IPS DF 6.9 (cell line): ENCODE data around the gene TRDMT1.

Experiments
- DNase-seq: peaks from one replicate; pipeline ENCODE4 v3.0.0-alpha.2; 2013; ENCODE audit warnings: low read depth, low spot score
- H3K27ac ChIP-seq: one replicate; pipeline ENCODE4 v1.5.1; 2013; ENCODE audit warnings: low read length, control low read depth
- H3K27me3 ChIP-seq: 2 replicates; pipeline ENCODE4 v1.6.1; 2013; ENCODE audit warnings: mild to moderate bottlenecking, low read length; ENCODE audit not compliant: control insufficient read depth, insufficient read depth
- H3K36me3 ChIP-seq: 2 replicates; pipeline ENCODE4 v1.6.1; 2013; ENCODE audit warnings: low read length; ENCODE audit not compliant: control insufficient read depth, insufficient read depth
- H3K4me1 ChIP-seq: 2 replicates; pipeline ENCODE4 v1.6.1; 2013; ENCODE audit warnings: low read length; ENCODE audit not compliant: control insufficient read depth, insufficient read depth
- H3K4me3 ChIP-seq: 2 replicates; pipeline ENCODE4 v1.5.1; 2013; ENCODE audit warnings: mild to moderate bottlenecking, low read length
- H3K9me3 ChIP-seq: 2 replicates; pipeline ENCODE4 v1.6.1; 2013; ENCODE audit warnings: low read length, inconsistent platforms; ENCODE audit not compliant: control insufficient read depth, insufficient read depth
- WGBS: extraction: QIAGEN DNeasy Blood & Tissue Kit; methylation state at CpG from one replicate; pipeline ENCODE4 v1.1.7; 2013; ENCODE audit warnings: mixed read lengths, missing lambda C conversion rate; ENCODE audit not compliant: insufficient read length, insufficient coverage; 5-methylcytosine and 5-hydroxymethylcytosine counted together

The TRDMT1 gene

DNA sequence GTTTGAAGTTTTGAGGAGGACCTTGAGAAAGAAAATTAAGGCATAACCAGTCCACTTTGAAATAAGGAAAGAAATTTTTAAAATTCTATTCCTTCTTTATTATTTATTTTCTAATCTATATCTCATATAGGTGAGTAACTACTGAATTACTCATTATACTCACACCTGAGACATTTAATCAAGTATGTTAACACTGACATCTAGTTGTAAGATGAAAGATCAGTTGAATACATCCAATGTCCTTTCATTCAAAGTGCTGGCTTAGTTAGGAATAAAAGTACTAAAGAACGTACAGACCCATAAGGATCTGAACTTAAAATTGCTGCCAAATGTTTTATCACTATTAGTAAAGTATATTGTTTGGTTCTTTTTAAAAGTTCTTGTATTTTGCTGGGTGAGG, 23.5 kb downstream of the TRDMT1 start:
- Histone ChIP-seq H3K27ac (no peak overlapping the region), H3K4me1 (peaks cover 3% of the 10 kb centered on the region; the same call in 1 of the 2 replicates), H3K27me3 (no peaks in the 10 kb centered on the region), H3K36me3 (no peaks in the 10 kb centered on the region), H3K9me3 (no peaks in the 10 kb centered on the region), H3K4me3 (no peak overlapping the region)
- no CpG with 5 or more reads among the region's 1 CpG for WGBS
- DNase-seq: no peak

DNA sequence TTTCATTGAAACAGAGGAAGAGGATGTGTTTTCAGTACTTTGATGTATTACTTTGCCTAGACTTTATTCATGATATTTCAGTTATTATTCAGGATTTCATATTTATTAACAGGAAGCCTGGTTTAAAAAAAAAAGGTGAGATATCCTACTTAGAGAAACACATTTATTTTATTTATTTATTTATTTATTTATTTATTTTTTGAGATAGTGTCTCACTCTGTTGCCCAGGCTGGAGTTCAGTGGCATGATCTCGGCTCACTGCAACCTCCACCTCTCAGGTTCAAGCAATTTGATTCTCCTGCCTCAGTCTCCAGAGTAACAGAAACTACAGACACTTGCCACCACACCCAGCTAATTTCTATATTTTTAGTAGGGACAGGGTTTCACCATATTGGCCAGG, 24.5 kb downstream of the TRDMT1 start:
- Histone ChIP-seq H3K4me3 (no peak overlapping the region), H3K27ac (no peak overlapping the region), H3K36me3 (no peaks in the 10 kb centered on the region), H3K9me3 (no peaks in the 10 kb centered on the region), H3K27me3 (no peaks in the 10 kb centered on the region), H3K4me1 (peaks cover 2% of the 10 kb centered on the region; the same call in 1 of the 2 replicates)
- DNase-seq: no peak
- no CpG with 5 or more reads among the region's 1 CpG for WGBS

DNA sequence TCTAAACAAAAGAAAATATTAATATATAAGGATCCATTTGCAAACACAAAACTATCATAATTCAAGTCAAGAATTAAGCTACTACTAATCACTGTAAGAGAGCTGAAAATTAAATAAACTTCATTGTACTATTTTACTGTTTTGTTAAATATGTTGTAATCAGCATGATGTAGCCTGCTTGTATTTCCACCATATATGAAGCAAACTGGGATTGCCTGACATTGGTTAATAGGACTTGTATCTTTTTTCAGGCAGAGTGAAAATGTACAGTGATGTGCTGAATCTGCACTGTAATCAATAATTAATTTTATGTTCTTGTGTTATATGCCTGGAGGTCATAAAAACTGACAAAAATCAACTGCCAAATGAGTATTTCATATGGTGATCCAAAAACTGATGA, 25.4 kb downstream of the TRDMT1 start:
- DNase-seq: no peak
- Histone ChIP-seq H3K9me3 (no peaks in the 10 kb centered on the region), H3K4me3 (no peak overlapping the region), H3K27ac (no peak overlapping the region), H3K36me3 (no peaks in the 10 kb centered on the region), H3K4me1 (0 out of 2 replicates have a peak, but pooled peaks cover under 1% of the 10 kb centered on the region), H3K27me3 (no peaks in the 10 kb centered on the region)

DNA sequence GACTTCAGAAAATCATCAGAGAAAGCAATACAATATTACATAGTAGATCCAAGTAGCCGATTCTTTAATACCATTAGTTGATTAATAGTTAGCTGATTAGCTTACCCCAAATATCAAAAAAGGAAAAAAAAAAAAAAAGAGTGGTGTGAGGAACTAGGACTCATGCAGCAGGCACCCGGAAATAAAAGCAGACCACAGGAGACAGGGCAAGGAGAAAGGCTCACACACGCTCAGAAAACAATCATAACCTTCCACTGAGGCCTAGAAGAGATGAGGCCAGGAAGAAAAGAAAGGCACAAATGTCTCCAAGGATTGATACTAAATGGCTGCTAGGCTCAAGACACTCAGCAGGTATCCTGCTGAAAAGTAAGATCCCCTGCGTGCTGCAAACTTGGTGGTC, 25.9 kb downstream of the TRDMT1 start:
- Histone ChIP-seq H3K9me3 (no peaks in the 10 kb centered on the region), H3K4me1 (no peaks in the 10 kb centered on the region), H3K36me3 (no peaks in the 10 kb centered on the region), H3K27me3 (no peaks in the 10 kb centered on the region), H3K27ac (no peak overlapping the region), H3K4me3 (no peak overlapping the region)
- DNase-seq: no peak
- WGBS: no CpG with 5 or more reads among the region's 4 CpGs

DNA sequence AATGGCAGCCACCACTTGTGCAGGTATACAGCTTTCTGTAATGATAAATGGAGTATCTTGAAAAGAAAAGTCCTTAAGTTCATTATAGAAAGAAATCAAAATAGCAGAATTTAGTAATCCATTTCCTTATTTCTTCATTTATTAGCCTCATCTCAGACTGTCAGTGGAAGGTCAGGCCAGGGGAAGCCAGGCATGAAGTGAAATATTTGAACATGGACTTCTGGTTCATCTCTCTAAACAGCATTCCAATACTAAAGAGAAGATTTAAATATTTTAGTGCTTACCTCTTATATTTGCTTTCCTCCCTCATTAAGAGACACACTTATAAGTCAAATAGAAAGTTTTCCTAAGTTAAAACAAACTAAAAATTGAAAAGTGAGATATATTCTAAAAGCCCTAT, 26.8 kb downstream of the TRDMT1 start:
- H3K4me1 ChIP-seq: no peaks in the 10 kb centered on the region
- H3K9me3 ChIP-seq: no peaks in the 10 kb centered on the region
- no peak overlapping the region for H3K27ac ChIP-seq
- no peak for DNase-seq
- no peak overlapping the region for H3K4me3 ChIP-seq
- no peaks in the 10 kb centered on the region for H3K27me3 ChIP-seq
- H3K36me3 ChIP-seq: no peaks in the 10 kb centered on the region

DNA sequence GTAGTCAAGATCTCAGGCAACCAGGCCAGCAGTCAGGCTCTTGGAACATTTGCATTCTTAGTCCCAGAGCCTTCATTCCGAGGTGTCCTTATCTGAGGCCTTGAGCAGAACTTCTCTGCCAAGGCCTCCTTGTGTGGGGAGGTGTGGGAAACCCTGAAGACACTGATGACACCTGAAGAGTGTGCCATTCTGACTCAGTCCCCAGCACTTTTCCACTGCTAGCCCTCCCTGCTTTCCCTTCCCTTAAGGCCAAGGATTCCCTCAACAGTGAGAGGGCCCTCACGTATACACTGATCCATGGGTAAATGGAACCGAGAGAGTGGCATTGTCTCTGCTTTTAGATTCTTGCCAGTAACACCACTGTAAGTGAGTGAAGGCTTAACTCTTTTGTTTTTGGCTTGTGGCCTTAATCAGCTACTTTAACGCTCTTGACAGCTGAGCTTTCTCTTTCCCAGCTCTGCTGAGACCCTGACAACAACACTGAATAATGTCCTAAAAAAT, 30.3 kb downstream of the TRDMT1 start:
- Histone ChIP-seq H3K27me3 (no peaks in the 10 kb centered on the region), H3K4me3 (no peak overlapping the region), H3K9me3 (no peaks in the 10 kb centered on the region), H3K36me3 (no peaks in the 10 kb centered on the region), H3K27ac (no peak overlapping the region), H3K4me1 (no peaks in the 10 kb centered on the region)
- no peak for DNase-seq
- WGBS: no CpG with 5 or more reads among the region's 4 CpGs

DNA sequence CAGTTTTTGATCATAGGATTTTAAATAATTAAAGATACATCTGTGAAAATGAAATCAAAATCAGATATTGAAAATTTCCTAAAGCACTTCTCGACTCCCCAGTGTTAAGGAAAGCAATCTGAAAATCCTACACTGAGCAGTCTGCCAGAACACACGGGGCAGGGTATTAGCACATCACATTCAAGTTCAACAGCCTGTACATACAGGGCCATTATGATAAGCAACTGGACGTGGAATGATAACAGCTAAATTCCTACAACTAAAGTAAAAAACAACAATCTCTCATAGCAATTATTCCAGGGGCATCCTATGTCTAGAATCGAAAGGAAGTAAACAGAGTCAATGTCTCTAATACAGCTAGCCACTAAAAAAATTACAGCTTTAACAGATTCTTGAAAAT, 31.7 kb downstream of the TRDMT1 start:
- no CpG with 5 or more reads among the region's 4 CpGs for WGBS
- H3K4me3 ChIP-seq: no peak overlapping the region

DNA sequence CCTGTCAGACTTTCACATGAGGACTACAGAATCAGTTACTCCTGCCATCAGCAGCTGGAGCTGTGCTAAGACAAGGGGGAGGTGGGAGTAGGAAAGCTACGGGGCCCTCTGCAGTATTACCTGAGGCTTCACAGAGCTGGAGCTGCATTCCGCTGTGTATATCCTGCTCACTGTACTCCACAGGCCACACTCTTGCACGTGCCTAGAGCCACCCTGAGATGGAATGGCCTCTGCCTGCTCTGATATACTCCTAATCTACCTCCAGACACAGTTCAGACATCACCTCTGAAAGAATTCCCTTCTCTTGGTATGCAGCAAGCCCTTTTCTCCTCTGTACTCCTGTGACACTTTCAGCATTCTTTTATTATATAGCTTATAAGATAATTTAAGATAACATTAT, 34.8 kb downstream of the TRDMT1 start:
- Histone ChIP-seq H3K4me1 (no peaks in the 10 kb centered on the region), H3K36me3 (no peaks in the 10 kb centered on the region), H3K4me3 (no peak overlapping the region), H3K27ac (no peak overlapping the region), H3K27me3 (no peaks in the 10 kb centered on the region), H3K9me3 (no peaks in the 10 kb centered on the region)
- WGBS: no CpG with 5 or more reads among the region's 3 CpGs
- no peak for DNase-seq

More for the DNA sequence above, 31.7 kb downstream of the TRDMT1 start:
- no peak for DNase-seq
- Histone ChIP-seq H3K36me3 (no peaks in the 10 kb centered on the region), H3K4me1 (no peaks in the 10 kb centered on the region), H3K27me3 (no peaks in the 10 kb centered on the region), H3K27ac (no peak overlapping the region), H3K9me3 (no peaks in the 10 kb centered on the region)

DNA sequence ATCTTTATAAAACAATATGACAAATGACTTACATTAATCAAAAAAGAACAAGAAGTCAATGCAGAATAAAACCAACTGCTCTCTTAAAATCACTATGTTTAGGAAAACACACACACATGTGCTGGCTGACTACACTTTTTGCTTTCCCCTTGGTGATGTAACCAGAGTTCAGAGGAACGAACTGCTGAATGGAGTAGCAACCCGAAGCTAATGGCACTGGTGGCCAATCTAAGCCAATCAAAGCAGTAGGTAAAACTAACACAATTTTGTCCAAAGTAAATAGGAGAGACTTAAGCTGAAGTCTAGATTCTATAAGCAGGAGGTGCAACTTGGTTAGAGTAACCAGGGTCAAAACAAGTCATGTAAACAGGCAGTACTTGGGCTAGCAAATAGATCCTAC, 38.6 kb downstream of the TRDMT1 start:
- H3K27ac ChIP-seq: no peak overlapping the region

DNA sequence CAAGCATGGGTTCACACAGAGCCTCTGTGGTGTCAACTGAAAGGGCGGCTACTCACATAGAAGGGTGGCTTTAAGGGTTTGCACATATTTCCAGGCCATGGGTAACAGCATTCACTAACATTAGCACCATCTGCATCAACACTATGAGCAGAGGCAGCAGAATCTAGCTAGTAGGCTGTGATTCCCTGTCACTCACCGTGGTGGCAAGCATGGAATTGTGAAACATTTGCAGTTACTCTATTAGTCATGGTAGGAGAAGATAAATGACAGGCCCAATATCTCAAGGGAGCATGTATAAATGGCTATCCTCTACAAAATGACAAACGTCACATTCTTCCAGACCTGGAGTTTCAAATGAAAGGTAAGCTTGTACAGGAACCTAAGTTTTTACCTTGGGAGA, 39.7 kb downstream of the TRDMT1 start:
- no peak for DNase-seq
- no peaks in the 10 kb centered on the region for H3K36me3 ChIP-seq
- no CpG with 5 or more reads among the region's 3 CpGs for WGBS
- H3K4me3 ChIP-seq: no peak overlapping the region
- no peaks in the 10 kb centered on the region for H3K4me1 ChIP-seq
- no peaks in the 10 kb centered on the region for H3K27me3 ChIP-seq
- H3K27ac ChIP-seq: no peak overlapping the region
- H3K9me3 ChIP-seq: no peaks in the 10 kb centered on the region

More for the DNA sequence above, 38.6 kb downstream of the TRDMT1 start:
- Histone ChIP-seq H3K4me3 (no peak overlapping the region), H3K27me3 (no peaks in the 10 kb centered on the region), H3K9me3 (no peaks in the 10 kb centered on the region), H3K4me1 (no peaks in the 10 kb centered on the region), H3K36me3 (no peaks in the 10 kb centered on the region)
- no peak for DNase-seq
- no CpG with 5 or more reads among the region's 2 CpGs for WGBS

DNA sequence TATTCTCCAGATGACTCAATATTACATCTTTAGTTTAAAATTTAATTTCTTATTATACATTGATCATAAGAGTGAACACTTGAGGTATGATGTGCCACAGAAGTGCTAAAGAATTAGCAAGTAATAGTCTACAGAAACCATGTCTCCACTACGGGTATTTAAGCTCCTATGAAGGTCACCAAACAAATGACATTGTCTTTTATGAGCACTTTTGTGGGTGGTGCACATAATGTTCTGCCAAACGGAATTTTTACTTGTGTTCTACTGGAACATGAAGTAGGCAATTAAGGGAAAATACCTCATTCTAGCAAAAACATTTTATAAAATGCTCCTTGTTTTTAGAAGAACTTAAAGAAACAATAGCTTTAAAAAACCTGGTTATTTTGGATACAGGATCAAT, 44.4 kb downstream of the TRDMT1 start:
- Histone ChIP-seq H3K4me3 (no peak overlapping the region), H3K27ac (no peak overlapping the region), H3K9me3 (no peaks in the 10 kb centered on the region), H3K36me3 (no peaks in the 10 kb centered on the region), H3K27me3 (no peaks in the 10 kb centered on the region), H3K4me1 (no peaks in the 10 kb centered on the region)
- WGBS: no CpG with 5 or more reads among the region's 2 CpGs
- DNase-seq: no peak
